Gastrocnemius medialis (tissue), 4 donors: Measurements from ENCODE around the gene POU2AF1. TPM values are rescaled to one million over a fixed set of nuclear protein-coding genes. Genes with fewer than 3 reads are reported as not detected.
A peak's percentile ranks its signal among the peaks of the same experiment; 100 is the strongest.

Experiments used
- ATAC-seq, 2 donors: fragments of 150-250 bp; one replicate each; pipeline ENCODE4 v1.9.1; 2016
- DNase-seq, 2 donors: peaks; one replicate each; pipeline ENCODE4 v3.0.0-alpha.2; 2019
- H3K27ac ChIP-seq, 4 donors: fragments of 200-600 bp; sonication (generic); 1 replicate in 1 of 4; 2 replicates in 3 of 4; pipeline ENCODE4 v1.5.1; 2016 to 2018; ENCODE audit warnings: mild to moderate bottlenecking in 2 of 4, moderate library complexity in 1 of 4
- H3K27me3 ChIP-seq, 3 donors: fragments of 200-600 bp; sonication (generic) in 2 of 3; 1 replicate in 1 of 3; 2 replicates in 2 of 3; pipeline versions ENCODE4 v1.5.1 to v1.6.0; 2016 to 2019; ENCODE audit warnings: mild to moderate bottlenecking in 1 of 3, moderate library complexity in 1 of 3
- H3K36me3 ChIP-seq, 2 donors: fragments of 200-600 bp; sonication (generic) in 1 of 2; one replicate each; pipeline ENCODE4 v1.5.1; 2017 to 2018
- H3K4me1 ChIP-seq, 2 donors: fragments of 200-600 bp; sonication (generic) in 1 of 2; one replicate each; pipeline ENCODE4 v1.5.1; 2016 to 2017; ENCODE audit warnings: mild to moderate bottlenecking in 2 of 2
- H3K4me3 ChIP-seq, 4 donors: fragments of 200-600 bp; sonication (generic) in 3 of 4; 1 replicate in 1 of 4; 2 replicates in 3 of 4; pipeline ENCODE4 v1.5.1; 2016 to 2019; ENCODE audit warnings: mild to moderate bottlenecking in 2 of 4
- H3K9me3 ChIP-seq, 3 donors: fragments of 200-600 bp; sonication (generic) in 2 of 3; 1 replicate in 1 of 3; 2 replicates in 2 of 3; pipeline ENCODE4 v1.5.1; 2016 to 2019
- CTCF ChIP-seq, 5 experiments: fragments of 450-650 bp in 3 of 5; fragments of 200-600 bp in 2 of 5; sonication (generic) in 2 of 5; IDR thresholded peaks in 4 of 5; conservative IDR thresholded peaks in 1 of 5; 1 replicate in 4 of 5; 2 replicates in 1 of 5; pipeline ENCODE4 v1.5.1; 2016 to 2019; ENCODE audit warnings: antibody characterized with exemption in 5 of 5, mild to moderate bottlenecking in 3 of 5, moderate library complexity in 3 of 5
- POLR2A ChIP-seq, 2 donors: fragments of 450-650 bp; IDR thresholded peaks; one replicate each; pipeline ENCODE4 v1.6.1; 2017; ENCODE audit warnings: antibody characterized with exemption in 2 of 2, mild to moderate bottlenecking in 2 of 2, moderate library complexity in 2 of 2
- in situ Hi-C, 4 donors: fragments of 200-750 bp; cut with MboI; loops; one replicate each; pipeline versions ENCODE4 v1.15.0 to v1.8.0; 2017; ENCODE audit warnings: low sequenced_read_pairs in 4 of 4
- intact Hi-C: fragments of 100-400 bp; cut with DNase I; formaldehyde crosslinking; loops from one replicate; pipeline ENCODE4 v1.15.1; 2023; ENCODE audit warnings: low total_unique reads
- total RNA-seq, 4 donors: library from RNA; depleted of rRNA; stranded (reverse); fragments of >200 nt; gene quantifications; one replicate each; pipeline versions ENCODE4 v1.1.0 to v1.2.3, GENCODE V29; 2016

Gene POU2AF1
- total RNA-seq, 4 donors from 2014 or later, result 0.29 to 0.78 TPM; not detected in 2

DNA sequence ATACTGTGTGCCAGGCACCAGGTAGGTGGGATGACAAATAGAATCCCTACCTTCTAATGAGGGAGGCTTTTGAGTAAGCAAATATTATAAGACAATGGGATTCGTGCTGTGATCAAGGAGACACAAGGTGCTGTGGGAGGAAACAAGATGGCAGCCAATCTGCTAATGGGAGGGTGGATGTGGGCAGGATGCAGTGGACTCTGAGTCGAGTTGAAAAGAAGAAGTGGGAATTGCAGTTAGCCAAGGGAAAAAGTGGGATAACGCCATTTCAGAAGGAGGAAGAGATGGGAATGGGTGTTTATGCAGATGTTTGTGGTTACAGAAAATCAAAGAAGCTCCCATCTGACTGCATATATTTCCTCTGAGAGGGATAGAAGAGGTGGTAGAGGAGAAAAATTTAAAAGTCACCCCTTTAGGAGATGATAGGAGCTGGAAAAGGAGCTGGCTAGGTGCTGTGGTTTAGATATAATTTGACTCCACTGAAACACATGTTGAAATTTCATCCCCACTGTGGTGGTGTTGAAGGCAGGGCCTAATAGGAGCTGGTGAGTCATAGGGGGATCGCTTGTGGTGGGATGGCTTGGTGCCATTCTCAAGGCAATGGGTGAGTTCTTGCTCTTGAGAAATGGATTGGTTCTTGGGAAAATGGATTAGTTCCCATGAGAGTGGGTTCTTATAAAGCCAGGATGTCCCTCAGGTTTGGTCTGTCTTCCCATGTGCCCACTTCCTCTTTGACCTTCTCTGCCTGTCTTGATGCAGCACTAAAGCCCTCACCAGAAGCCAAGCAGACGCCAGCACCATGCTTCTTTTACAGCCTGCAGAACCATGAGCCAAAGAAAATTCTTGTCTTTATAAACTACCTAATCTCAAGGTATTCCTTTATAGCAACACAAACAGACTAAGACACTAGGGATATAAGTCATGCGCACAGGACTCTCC, 30.0 kb upstream of the POU2AF1 start:
- Histone ChIP-seq H3K4me1 (peaks cover 0 to 7% of the 10 kb centered on the region in 2 donors), H3K27ac (peak overlapping the region in 1 of 4 donors; percentile 18), H3K27me3 (no peaks in the 10 kb centered on the region), H3K36me3 (no peaks in the 10 kb centered on the region), H3K9me3 (no peaks in the 10 kb centered on the region), H3K4me3 (no peak overlapping the region)
- peak; percentile 86 to 93 for ATAC-seq
- TF ChIP-seq CTCF (IDR thresholded peaks at IDR 0.05 in 4 of 5, conservative IDR thresholded peaks at IDR 0.05 in 1 of 5), result no peak
- TF ChIP-seq POLR2A (IDR thresholded peaks at IDR 0.05), result no peak
- intact Hi-C loops (no loop called here), in situ Hi-C loops (no loop called here)
- DNase-seq, result peak; percentile 23 to 32

DNA sequence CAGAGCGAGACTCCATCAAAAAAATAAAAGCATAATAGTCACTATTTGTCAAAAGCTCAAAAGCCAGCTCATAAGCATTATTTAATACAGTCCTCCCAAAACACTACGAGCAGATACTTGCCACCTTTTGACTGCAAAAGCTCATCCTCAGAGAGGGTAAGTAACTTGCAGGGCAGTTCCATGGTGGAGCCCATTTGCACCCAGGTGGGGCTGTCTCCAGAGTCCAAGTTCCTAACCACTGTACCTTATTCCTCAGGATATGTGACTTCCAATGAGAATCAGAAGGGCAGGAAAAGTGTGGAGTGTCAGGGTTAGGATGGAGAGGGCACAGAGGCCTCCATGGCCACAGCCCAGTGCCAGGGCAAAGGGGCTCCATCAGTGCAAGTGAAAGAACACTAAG, 28.6 kb upstream of the POU2AF1 start:
- TF ChIP-seq POLR2A (IDR thresholded peaks at IDR 0.05), result no peak
- no peak for TF ChIP-seq CTCF (IDR thresholded peaks at IDR 0.05 in 4 of 5, conservative IDR thresholded peaks at IDR 0.05 in 1 of 5)
- intact Hi-C loops (no loop called here), in situ Hi-C loops (no loop called here)
- Histone ChIP-seq H3K36me3 (no peaks in the 10 kb centered on the region), H3K4me1 (peaks cover 0 to 7% of the 10 kb centered on the region in 2 donors), H3K9me3 (no peaks in the 10 kb centered on the region), H3K4me3 (no peak overlapping the region), H3K27ac (no peak overlapping the region), H3K27me3 (no peaks in the 10 kb centered on the region)
- DNase-seq, result no peak
- no peak for ATAC-seq

DNA sequence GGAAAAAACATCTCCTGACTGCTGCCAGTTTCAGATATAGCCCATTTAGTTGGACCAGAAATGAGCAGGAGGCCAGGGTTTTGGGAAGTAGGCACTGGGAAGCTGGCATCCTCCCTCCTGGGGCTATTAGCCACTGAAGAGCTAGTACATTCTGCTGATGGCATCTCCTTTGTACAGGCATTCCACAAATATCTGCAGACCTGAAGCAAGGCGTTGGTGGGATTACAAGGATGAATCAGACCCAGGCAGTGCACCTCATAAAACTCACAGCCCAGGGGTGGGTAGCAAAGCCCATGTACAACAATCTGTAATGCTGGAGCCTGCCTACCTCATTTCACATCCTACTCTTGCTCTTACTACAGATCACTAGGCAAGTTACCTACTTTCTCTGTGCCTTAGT, 27.5 kb upstream of the POU2AF1 start:
- H3K4me1 ChIP-seq, result peaks cover 0 to 7% of the 10 kb centered on the region in 2 donors
- in situ Hi-C loops (no loop called here), intact Hi-C loops (no loop called here)
- H3K4me3 ChIP-seq, result no peak overlapping the region
- H3K36me3 ChIP-seq, result no peaks in the 10 kb centered on the region
- DNase-seq (no peak), ATAC-seq (no peak)
- H3K27ac ChIP-seq, result no peak overlapping the region
- TF ChIP-seq POLR2A (IDR thresholded peaks at IDR 0.05), result no peak
- TF ChIP-seq CTCF (IDR thresholded peaks at IDR 0.05 in 4 of 5, conservative IDR thresholded peaks at IDR 0.05 in 1 of 5), result no peak
- no peaks in the 10 kb centered on the region for H3K27me3 ChIP-seq
- no peaks in the 10 kb centered on the region for H3K9me3 ChIP-seq

DNA sequence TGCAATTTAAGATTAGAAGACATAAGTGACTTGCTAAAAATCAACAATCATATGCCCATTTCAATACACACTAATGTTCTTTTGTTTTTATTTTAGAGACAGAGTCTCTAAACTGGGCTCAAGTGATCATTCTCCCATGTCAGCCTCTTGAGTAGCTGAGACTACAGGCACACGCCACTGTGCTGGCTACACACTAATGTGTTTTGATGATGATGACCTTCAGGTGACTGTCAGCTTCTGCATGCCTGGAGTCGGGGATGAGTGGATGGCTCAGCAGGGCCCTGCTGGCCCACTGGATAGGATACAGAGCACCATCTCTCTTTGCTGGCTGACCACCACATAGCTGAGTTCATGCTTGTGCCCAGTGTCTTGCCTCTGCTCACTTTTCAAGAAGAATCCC, 27.0 kb upstream of the POU2AF1 start:
- Histone ChIP-seq H3K9me3 (no peaks in the 10 kb centered on the region), H3K36me3 (no peaks in the 10 kb centered on the region), H3K4me3 (no peak overlapping the region), H3K27ac (no peak overlapping the region), H3K27me3 (no peaks in the 10 kb centered on the region), H3K4me1 (peaks cover 0 to 7% of the 10 kb centered on the region in 2 donors)
- in situ Hi-C loops, result no loop called here
- DNase-seq (no peak), ATAC-seq (no peak)
- TF ChIP-seq POLR2A (IDR thresholded peaks at IDR 0.05) (no peak), CTCF (IDR thresholded peaks at IDR 0.05 in 4 of 5, conservative IDR thresholded peaks at IDR 0.05 in 1 of 5) (no peak)
- intact Hi-C loops, result no loop called here
